ENCODE measurements around the gene UBL4B.
A peak's percentile ranks its signal among the peaks of the same experiment; 100 is the strongest.

UBL4B gene

DNA sequence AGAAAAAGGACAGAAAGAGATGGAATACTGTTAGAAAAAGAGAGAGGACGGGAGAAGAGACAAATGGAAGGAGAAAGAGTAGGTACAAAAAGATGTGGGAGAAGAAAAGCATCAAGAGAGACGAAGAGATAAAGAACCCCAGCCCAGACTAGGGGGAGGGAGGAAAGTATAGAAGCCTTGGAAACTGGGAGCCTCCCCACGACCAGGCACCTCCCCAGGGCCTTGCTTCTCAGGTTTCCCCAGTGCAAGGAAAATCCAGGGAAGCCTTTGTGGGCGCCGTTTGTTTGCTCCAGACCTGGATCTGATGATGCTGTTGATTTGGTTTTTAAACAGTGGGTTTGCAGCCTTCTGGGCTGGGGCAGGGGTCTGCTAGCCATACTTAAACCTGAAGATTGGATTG, 26.6 kb upstream of the UBL4B start:
- DNase-seq (ENCODE audit: low read depth): no peak
- no peak overlapping the region for H3K4me3 ChIP-seq (ENCODE audit: low read depth, low read length)
- TF ChIP-seq, protein P1, sequence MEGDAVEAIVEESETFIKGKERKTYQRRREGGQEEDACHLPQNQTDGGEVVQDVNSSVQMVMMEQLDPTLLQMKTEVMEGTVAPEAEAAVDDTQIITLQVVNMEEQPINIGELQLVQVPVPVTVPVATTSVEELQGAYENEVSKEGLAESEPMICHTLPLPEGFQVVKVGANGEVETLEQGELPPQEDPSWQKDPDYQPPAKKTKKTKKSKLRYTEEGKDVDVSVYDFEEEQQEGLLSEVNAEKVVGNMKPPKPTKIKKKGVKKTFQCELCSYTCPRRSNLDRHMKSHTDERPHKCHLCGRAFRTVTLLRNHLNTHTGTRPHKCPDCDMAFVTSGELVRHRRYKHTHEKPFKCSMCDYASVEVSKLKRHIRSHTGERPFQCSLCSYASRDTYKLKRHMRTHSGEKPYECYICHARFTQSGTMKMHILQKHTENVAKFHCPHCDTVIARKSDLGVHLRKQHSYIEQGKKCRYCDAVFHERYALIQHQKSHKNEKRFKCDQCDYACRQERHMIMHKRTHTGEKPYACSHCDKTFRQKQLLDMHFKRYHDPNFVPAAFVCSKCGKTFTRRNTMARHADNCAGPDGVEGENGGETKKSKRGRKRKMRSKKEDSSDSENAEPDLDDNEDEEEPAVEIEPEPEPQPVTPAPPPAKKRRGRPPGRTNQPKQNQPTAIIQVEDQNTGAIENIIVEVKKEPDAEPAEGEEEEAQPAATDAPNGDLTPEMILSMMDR (IDR thresholded peaks at IDR 0.05; ENCODE audit: insufficient read depth, low read depth, low read length, missing control alignments): no peak

DNA sequence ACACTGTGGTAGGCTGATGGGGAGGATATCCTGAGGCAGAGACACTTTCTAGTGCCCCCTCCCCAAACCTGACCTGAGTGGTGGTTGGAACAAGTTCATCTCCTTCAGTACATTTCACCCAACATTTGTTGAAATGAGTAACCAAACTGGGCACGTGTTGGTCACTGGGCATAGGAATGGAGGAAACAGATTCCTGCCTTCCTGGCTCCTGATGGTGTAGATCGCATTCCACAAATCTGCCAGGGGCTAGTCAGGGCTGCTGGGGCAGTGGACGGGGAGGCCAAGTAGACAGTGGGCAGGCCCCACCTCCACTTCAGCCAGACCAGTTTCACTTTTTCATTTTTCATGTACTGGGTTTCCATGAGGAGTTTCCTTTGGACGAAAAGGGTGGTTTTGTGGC, 25.3 kb upstream of the UBL4B start:
- TF ChIP-seq, protein P1 (IDR thresholded peaks at IDR 0.05; ENCODE audit: insufficient read depth, low read depth, low read length, missing control alignments): no peak
- no peak for DNase-seq (ENCODE audit: low read depth)

DNA sequence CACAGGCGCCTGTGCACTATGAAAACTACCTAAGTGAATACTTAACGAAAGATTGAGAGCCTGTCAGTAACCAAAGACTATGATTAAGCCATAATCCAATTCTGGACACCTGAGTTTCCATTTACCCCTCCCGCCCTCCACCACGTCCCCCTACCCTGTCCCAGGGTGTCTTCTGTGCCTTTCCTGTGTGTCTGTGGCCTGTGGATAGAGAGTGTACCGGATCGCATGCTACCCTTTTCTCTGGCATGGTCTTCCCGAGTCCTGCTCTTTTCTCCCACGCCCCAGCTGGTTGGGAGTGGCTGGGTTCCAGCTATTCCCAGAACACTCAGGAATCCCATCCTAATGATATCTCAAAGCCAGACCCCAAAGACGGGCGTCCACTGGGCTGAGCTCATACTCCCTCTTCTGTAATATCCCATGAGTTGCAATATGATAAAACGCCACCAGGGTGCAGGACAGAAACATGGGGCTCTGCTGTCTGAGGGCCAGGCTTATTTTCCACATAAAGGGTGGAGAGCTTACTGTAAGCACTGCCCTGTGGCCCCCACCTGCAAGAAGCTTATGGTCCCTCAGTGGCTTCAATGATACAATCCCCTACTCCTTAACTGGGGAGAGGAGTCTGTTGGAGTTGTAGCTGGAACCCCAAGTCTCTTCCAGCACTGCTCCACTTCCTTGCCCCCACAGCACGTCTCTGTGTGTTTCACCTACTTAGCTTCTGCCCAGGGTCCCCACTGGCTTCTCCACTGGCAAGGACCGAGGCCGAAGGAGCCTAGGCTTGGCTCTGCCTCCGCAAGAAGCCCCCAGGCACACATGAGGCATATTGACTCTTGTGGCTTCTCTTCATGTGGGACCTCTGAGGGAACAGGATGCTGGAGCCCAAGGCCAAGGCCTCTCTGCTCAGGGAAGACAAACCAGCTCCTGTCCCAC, 24.2 kb upstream of the UBL4B start:
- peak; percentile 65 for DNase-seq (ENCODE audit: low read depth)
- H3K4me3 ChIP-seq (ENCODE audit: low read depth, low read length): no peak overlapping the region
- TF ChIP-seq, protein P1 (IDR thresholded peaks at IDR 0.05; ENCODE audit: insufficient read depth, low read depth, low read length, missing control alignments): peak; percentile 60

More for the DNA sequence above, 25.3 kb upstream of the UBL4B start:
- H3K4me3 ChIP-seq (ENCODE audit: low read depth, low read length): no peak overlapping the region

DNA sequence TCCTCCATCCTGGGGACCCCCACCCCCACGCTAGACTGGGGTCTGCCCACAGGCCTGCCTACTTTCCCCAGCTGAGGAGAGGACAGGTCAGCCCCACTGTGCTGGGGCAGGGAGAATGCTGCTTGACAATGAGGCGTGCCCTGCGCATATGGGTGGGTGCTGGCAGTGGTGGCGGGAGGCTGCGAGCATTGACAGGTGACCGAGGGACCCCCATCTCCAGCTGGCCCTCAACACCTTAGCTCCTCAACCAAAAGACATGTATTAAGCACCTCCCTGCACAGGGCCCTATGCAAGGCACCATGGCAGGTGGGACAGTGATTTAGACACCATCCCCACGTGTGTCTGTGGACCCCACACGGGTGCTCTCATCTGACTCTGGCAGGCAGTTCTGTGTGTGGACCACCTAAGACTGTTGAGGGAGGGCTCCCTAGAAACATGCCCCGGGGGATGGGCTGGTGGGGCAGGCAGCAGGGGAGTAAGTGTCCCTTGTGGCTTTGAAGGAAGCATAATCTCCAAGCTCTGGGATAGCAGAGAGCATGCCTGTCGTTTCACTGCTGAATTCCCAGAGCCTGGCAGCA, 23.4 kb upstream of the UBL4B start:
- no peak overlapping the region for H3K4me3 ChIP-seq (ENCODE audit: low read depth, low read length)
- DNase-seq (ENCODE audit: low read depth): no peak
- TF ChIP-seq, protein P1 (IDR thresholded peaks at IDR 0.05; ENCODE audit: insufficient read depth, low read depth, low read length, missing control alignments): no peak

DNA sequence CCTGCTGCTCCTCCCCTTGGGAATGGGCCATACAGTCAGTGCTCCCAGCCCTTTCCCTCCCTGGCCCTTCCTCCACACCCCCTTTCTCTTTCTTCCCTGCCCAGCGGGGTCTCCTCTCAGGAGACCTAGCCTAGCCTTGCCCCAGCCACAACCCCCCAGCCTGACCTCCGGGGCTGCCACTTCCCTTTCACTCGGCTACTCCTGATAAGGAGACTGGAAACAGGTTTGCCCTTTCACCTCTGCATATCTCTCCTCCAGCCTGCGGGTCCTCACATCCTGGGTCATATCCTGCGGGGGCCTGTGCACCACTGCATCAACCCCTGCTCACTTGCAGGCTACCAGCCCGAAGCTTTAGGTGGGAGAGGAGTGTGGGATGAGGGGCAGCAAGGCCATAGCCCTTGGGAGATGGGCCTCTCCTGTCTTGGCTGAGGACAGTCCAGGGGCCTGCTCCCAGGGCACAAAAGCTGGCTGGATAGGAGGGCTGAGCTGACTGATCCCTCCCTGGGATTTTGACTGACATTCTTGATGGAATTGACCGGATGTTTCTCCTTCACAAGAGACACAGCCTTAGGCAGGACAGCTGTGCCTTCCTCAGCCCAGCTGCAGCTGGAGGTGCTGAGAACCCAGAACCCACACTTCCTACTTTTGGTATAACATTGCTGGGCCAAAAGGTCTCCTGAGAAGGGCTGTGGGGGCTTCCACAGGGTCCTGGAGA, 22.5 kb upstream of the UBL4B start:
- DNase-seq (ENCODE audit: low read depth): no peak
- H3K4me3 ChIP-seq (ENCODE audit: low read depth, low read length): no peak overlapping the region
- TF ChIP-seq, protein P1 (IDR thresholded peaks at IDR 0.05; ENCODE audit: insufficient read depth, low read depth, low read length, missing control alignments): no peak

DNA sequence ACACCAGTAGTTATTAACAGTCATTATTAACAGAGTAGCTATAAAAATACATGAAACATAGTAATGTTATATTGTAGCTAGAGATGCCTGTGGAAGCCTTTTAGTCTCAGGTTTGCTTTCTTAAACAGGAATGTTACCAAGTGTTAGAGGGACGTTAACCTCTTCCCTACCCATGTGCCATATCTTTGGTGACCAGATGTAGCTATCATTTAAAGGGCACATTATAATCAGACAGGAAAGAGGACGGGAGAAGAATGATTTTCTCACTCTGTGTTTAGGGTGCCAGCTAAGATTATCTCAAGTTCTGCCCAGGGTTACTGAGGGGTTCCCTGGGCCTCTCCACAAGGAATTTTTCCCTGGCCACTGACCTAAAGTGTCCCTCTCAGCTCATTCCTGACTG, 20.9 kb upstream of the UBL4B start:
- no peak for DNase-seq (ENCODE audit: low read depth)
- no peak overlapping the region for H3K4me3 ChIP-seq (ENCODE audit: low read depth, low read length)
- TF ChIP-seq, protein P1 (IDR thresholded peaks at IDR 0.05; ENCODE audit: insufficient read depth, low read depth, low read length, missing control alignments): no peak
